GM21825 (cell line): ENCODE measurements around the gene PLXNB3.
"Not testable (repeated sequence)": the region's sequence is repeated elsewhere in the genome, so short reads cannot be mapped to it uniquely, and the experiment has no call there.

Source experiments
- ATAC-seq: cut with Tn5 transposase; IDR thresholded peaks from one replicate; pipeline ENCODE4 v1.9.1; 2021; ENCODE audit warnings: mild to moderate bottlenecking, moderate library complexity; ENCODE audit not compliant: unreplicated experiment

Gene PLXNB3

DNA sequence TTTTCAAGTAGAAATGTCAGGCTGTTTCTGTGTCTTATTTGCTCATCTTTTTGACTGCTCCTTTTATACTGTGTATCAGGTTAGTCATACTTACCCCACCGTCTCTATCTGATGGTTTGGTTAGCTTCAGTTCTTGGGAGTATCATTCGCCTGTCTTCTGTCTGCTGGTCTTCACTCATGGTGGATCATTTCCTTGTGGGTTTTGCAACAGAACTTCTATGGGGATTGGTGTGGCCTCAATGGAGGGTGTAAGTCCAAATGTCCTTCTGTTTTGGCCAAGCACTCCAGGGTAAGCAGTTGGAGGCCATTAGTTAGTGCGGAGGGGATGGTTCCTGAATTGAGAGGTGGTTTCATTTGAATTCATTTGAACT lies 32.2 kb upstream of the PLXNB3 start:
- ATAC-seq = no peak

DNA sequence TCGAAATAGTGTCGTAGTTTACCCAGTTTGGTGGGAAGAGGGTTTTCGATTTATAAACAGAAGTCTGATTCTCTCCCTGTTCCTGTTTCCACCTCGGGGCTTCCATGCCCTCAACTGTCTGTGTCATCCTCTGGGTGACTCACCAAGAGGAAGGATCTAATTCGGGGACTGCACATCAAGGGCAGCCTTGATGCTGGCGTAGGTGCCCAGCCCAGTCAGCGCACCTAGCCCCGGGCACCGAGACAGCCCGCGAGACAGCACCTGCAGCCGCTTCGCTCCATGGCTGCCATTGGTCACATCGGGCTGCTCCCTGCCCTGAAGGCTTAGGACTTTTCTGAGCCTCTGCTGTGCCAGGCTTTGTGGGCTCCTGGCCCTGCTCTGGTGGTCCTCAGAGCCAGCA lies 31.6 kb upstream of the PLXNB3 start:
- no peak for ATAC-seq

GRCh38 chrX:153733651-153734240 lies 30.3 kb upstream of the PLXNB3 start:
- no peak for ATAC-seq

GRCh38 chrX:153734871-153735270 lies 29.2 kb upstream of the PLXNB3 start:
- no peak for ATAC-seq

- no peak for ATAC-seq
Observed at GRCh38 chrX:153735274-153735673, 28.8 kb upstream of the PLXNB3 start.

GRCh38 chrX:153736071-153736820 lies 27.8 kb upstream of the PLXNB3 start:
- ATAC-seq = no peak

DNA sequence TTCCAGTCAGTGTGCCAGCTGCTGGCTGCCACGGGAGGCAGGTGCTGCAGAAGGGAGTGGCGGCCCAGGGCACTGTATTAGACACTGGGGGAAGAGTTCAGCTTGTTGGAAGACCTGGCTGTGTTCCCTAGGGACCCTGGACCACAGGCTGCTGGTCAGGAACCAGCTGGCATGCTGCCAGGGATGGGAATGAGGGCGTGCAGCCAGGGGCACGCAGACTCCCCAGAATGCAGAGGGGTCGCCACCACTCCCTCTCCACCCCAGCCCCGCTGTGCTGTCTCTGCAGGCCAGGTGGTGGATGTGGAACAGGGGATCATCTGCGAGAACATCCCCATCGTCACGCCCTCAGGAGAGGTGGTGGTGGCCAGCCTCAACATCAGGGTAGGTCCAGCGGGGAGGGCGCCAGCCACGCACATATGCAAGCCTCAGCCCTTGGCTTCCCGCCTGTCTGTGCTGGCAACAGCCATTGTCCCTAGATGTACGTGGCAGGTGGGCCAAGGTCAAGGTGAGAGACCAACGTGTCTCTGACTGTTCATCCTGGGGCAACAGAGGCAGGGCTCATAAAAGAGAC lies 27.1 kb upstream of the PLXNB3 start:
- no peak for ATAC-seq

GRCh38 chrX:153738056-153738605 lies 25.9 kb upstream of the PLXNB3 start:
- ATAC-seq = no peak

DNA sequence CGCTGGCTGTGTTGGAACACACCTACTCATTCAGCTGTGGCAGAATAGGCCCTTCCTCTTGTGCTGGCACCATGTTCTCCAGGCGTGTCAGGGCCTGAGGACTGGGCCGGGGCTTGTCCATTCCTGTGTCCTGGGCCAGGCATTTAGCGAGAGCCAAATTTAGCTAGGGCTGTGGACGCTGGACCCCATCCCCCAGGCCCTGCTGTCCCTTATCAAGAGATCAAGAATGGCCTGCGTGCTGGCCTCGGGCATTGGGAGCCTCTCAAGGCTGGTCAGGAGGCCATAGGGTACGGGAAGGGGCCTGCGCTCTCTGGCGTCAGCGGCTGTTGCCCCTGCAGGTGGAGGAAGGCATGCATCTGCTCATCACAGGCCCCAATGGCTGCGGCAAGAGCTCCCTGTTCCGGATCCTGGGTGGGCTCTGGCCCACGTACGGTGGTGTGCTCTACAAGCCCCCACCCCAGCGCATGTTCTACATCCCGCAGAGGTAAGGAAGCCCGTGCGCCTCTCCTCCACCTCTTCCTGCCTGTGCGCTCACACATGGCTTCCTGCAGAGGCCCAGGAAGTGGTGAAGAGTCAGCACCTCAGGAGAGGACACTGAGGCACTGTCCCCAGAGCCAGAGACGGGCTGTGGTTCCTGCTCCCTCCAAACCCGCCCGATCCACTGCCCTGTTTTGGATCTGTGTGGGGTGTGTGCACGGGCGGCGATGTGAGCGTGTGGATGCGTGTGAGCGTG lies 24.1 kb upstream of the PLXNB3 start:
- ATAC-seq = no peak

DNA sequence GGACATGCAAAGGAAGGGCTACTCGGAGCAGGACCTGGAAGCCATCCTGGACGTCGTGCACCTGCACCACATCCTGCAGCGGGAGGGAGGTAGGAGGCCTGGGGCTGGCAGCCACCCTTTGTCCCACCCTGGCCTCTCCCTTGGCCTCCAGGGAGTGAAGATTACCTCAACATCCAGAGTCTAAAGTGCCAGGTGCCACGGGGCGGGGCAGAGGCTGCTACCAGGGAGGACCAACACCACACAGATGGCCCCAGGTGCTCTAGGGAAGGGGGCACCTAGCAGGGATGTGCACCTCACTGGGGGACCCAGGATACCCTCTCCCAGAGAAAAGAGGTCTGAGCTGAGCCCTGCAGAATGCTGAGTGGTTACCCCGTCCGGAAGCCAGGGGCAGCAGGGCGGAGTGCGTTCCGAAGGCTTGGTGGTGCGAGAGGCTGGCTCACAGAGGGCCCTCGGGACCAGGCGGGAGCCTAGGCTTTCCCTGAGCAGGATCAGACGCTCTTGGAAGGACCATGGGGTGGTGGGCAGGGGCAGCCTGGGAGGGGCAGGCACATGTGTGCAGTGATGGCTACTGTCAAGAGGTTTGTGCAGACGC lies 23.3 kb upstream of the PLXNB3 start:
- no peak for ATAC-seq

DNA sequence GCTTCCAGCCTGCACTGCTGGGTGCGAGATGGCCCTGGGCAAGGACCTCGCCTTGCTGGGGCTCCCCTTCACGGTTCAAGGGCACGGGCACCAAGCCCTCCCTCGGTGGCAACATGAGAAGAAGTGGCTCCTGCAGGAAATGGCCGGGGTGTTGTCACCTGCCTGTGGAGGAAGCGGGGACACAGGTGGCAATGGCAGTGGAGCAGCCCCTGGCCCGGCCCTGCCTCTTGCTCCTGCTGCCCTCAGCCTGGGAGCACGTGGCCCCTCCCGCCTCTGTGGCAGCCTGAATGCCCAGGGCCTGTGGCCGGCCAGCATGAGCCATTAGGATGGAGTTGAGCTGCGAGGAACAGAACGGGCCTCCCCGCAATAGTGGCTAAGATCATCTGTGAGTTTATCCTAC lies 22.6 kb upstream of the PLXNB3 start:
- ATAC-seq = no peak

DNA sequence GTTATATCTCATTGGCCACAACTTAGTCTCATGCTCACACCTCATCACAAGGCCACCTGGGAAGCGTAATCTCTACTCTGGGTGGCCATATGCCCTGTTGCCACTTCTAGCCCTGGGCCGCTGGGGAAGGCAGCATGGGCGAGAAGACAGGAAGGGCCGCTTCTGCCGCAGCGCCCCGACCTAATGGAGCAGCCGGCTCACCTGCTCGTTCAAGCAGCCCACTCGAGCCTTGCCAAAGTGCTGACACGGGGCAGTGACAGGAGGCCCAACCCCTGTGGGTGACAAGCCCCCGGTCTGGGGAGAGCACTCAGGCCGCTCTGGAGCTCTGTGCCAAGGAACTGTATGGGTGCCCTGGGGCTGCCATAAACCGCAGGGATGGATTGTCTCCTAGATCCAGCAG lies 21.9 kb upstream of the PLXNB3 start:
- not testable (repeated sequence) for ATAC-seq

DNA sequence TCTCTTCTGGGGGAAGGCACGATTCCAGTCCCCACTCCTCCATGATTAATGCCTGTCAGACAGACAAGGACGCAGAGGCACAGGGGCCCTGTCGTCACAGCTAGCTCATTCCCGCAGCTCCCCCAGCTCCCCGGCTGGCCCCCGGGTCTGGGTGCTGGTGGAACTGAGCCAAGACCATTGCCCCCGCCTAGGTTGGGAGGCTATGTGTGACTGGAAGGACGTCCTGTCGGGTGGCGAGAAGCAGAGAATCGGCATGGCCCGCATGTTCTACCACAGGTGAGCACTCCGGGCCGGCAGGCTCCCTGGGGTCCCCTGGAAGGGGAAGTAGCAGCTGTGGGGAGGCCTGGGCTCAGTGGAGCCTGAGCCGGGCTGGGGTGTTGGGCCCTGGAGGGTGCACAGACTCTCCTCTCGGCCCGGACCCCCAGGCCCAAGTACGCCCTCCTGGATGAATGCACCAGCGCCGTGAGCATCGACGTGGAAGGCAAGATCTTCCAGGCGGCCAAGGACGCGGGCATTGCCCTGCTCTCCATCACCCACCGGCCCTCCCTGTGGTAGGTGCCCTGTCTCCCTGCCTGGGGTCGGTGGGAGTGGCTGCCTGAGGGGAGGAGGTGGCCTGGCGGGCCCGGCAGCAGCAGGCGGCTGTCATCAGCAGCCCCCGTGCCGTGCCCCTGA lies 21.1 kb upstream of the PLXNB3 start:
- ATAC-seq = not testable (repeated sequence)

DNA sequence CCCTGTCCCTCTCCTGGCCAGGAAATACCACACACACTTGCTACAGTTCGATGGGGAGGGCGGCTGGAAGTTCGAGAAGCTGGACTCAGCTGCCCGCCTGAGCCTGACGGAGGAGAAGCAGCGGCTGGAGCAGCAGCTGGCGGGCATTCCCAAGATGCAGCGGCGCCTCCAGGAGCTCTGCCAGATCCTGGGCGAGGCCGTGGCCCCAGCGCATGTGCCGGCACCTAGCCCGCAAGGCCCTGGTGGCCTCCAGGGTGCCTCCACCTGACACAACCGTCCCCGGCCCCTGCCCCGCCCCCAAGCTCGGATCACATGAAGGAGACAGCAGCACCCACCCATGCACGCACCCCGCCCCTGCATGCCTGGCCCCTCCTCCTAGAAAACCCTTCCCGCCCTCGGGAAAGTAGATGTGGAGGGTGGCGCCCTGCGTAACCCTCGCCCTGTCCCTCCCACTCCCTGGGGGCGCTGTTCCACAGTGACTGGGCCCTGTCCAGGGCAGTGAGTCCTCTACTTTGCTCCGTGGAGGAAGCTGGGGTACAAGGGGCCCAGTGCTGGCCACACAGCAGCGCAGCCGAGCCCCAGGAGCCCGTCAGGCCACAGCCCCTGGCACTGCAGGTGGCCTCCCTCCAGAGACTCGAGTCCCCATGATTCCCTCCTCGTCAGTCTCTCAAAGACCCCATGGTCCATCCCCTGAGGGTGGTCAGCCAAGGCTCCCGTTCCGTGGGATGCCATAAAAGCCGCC lies 20.4 kb upstream of the PLXNB3 start:
- ATAC-seq = not testable (repeated sequence)

GRCh38 chrX:153744210-153745066 lies 19.6 kb upstream of the PLXNB3 start:
- ATAC-seq = no peak

- ATAC-seq = not testable (repeated sequence)
Observed at GRCh38 chrX:153745067-153745433, 19.0 kb upstream of the PLXNB3 start.

- no peak for ATAC-seq
Observed at GRCh38 chrX:153746359-153746758, 17.7 kb upstream of the PLXNB3 start.

DNA sequence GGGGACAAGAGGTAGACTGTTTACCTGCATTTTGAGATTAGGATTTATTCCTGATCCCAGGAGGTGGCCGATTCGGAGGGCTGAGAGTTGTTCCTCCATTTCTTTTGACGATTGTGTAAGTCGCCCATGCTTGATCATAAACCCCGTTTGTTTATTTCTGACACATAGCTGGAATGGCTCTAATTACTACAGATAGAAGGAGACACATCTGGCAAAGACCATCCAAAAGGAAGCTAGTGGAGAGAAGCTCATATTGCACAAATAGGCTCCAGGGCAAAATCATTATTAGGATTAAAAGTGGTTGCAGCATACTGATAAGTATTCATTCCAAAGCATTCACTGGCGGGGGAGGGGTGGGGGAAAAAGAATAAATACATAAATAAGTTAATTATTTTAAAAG lies 17.1 kb upstream of the PLXNB3 start:
- not testable (repeated sequence) for ATAC-seq

DNA sequence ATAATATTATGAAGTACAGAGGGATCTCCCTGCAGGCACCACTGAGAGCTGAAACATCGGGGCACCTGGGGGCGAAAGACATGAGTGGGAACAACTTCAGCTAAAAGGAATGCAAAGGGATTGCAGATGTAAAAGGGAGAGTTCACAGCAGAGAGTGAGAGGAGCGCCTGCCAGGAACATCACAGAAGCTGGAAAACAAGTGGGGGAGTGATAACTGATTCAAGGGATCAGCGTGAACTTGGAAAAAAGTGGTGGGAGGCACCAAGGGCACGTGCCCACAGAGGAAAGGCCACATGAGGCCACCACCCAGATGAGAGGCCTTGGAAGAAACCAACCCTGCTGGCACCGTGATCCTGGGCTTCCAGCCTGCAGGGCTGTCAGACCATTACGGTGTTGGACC lies 15.0 kb upstream of the PLXNB3 start:
- ATAC-seq = not testable (repeated sequence)
